Renal cortex interstitium (tissue), 11 donors: ENCODE data around the gene MUC13. TPM values are rescaled to one million over a fixed set of nuclear protein-coding genes. Genes with fewer than 3 reads are reported as not detected.

ENCODE experiments used
- DNase-seq, 11 donors: peaks; one replicate each; pipeline ENCODE4 v3.0.0-alpha.2; 2013; ENCODE audit warnings: low read depth in 9 of 11, low spot score in 4 of 11; ENCODE audit errors: extremely low read depth in 1 of 11
- polyA plus RNA-seq, 3 donors: library from polyadenylated mRNA; unstranded; fragments of 120-200 nt; gene quantifications; one replicate each; pipeline ENCODE4 v1.2.1, GENCODE V29; 2013; ENCODE audit not compliant: insufficient read length in 3 of 3

Gene MUC13
- polyA plus RNA-seq, 3 donors, result 0.83 TPM; not detected in 2

DNA sequence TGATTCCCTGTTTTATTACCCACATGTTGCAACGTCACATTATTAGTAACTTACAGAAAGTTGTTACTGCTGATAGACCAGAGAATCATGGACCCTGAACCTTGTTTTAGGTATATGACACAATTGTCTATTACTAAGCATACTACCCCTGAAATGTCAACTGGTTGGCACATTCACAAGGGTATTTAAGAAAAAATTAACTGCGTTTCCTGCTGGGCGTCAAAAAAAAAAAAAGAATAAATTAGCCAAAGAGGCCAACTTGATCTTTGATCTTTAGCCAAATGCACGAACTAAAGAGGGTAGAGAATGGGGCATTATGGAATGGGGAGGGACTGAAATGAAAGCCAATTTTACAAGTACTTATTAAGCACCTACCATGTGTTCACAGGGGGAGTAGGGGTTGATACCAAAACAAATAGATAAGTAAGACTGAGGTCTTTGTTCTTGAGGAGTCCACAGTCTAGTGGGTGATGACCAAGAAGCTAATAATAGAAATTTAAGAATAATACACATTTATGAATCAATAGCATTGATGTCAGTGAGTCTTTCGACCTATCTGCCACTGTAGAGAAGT lies 17.8 kb upstream of the MUC13 start:
- no peak for DNase-seq

DNA sequence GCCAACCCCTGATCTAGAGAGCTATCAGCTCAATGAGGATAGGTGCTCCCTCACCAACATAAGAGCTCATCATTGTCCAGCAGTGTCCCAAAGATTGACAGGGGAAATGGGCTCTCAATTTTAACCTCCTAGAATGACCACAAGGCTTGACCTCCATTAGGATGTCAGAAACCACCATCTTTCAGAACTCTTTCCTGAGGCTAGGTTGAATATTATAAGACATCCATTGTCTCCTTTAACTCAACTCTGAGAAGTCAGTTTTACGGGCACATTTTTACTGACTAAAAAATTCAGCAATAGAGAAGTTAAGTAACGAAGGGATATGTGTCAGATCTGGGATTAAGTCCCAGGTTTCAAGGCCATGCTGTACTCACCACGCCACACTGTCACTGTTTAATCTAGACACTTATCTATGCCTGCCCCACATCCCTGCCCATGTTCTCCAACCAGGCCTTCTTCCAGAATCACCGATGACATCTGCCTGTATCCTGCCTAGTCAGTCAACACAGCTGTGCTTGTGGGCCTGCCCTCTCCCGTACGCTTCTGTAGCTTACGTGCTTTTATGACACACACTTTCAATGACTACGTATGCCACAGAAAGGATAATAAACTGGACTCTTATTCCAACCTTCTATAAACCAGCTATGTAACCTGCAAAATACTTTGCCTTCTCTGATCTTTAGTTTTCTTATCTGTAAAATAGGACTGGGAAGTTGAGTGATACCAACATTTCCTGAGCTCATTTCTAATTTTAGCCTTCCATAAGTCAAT lies 17.1 kb upstream of the MUC13 start:
- DNase-seq, result no peak

DNA sequence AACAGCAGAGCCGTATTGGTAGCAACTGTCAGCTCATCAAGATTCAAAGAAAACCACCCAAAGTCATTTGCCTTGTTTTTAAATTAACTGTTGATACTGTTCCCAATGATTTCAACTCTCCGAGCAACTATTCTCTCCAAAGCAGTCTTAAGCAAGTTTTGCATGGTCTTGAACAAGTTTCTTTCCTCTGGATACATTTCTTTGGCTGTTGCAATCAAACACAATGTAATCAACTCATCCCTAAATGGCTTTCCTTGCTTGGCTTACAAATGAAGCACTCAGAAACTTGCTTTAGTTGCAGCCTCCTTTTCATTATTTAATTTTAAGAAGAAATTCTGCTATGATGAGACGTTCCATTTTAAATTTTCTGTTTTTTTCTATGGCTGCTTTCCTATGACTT lies 15.5 kb upstream of the MUC13 start:
- no peak for DNase-seq

DNA sequence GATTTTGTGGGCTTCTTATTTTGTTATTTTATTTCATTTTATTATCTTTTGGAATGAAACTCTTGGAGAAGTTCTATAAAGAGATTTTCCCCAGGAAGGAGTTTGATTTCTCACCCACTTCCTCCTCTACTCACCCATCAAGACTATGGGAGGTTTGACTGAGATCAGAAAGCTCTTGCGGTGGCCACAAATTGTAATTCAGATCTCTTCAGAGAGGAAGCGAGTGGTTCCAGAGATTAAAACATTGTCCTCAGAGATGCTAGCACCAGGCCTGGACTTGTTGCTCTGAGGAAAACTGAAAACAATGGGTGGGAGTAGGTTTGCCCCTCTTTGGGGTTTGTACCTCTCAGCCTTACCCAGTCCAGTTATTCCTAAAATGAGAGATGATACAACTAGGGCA lies 8.1 kb upstream of the MUC13 start:
- no peak for DNase-seq

DNA sequence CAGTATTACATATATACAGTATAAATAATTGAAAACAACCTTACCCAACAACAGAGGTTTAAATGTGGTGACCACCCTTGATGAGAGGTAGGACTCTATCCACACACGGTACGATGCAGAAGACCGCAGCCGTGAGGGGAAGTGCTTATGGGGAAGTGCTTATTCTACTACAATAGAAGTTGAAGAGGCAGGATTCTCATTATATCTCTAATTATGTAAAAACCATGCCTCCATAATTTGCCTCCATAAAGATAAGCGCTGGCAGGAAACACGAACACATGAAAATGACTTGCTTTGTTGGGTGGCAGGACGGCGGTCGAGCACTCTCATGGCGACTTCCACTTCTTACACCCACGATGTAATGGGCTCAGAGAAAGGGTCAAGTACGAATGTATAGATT lies 7.2 kb upstream of the MUC13 start:
- DNase-seq, result no peak

DNA sequence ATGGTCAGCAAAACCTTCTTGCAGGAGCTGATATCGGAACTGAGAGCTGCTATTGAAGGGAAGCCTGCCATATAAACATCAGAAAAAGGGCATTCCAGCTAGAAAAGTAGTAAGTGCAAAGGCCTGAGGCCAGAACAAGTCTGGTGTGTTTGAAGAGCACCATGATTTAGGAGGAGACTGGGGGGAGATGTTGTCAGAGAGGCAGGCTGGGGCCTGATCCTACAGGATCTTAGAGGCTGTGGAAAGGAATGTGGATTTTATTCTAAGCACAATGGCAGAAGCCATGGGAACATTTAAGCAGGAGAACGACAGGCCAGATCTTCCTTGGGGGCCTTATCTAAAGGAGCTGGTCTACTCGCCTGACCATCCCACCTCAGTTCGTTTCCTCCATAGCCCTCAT lies 5.1 kb upstream of the MUC13 start:
- DNase-seq, result no peak

DNA sequence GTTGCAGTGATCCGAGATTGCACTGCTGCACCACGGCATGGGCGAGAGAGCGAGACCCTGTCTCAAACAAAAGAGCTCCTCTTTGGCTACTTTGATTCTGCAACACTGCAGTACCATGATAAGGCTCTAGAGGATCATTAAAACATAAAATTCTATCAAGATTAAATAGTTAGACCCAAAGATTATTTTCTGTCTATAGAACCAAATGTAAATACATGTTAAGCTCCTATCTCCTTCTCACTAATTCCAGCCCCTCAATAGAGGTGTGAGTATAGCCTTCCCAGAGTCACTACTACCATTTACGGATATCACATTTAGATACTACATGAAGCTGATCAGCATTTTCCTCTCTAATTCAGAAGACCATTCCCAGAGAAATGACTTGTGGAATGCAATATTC lies 4.3 kb upstream of the MUC13 start:
- DNase-seq, result no peak

DNA sequence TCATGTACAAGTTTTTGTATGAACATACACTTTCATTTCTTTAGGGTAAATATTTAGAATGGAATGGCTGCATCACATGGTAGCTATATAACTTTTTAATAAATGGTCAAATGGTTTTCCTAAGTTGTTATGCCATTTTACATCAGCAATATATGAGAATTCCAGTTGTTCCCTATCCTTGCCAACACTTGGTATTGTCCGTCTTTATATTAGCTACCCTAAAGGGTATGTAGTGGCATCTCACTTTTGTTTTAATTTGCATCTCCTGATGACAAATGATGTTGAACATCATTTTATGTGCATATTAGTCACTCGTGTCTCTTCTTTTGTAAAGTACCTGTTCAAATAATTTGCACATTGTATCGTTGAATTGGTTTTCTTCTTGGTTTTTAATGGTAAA lies 2.5 kb upstream of the MUC13 start:
- no peak for DNase-seq

DNA sequence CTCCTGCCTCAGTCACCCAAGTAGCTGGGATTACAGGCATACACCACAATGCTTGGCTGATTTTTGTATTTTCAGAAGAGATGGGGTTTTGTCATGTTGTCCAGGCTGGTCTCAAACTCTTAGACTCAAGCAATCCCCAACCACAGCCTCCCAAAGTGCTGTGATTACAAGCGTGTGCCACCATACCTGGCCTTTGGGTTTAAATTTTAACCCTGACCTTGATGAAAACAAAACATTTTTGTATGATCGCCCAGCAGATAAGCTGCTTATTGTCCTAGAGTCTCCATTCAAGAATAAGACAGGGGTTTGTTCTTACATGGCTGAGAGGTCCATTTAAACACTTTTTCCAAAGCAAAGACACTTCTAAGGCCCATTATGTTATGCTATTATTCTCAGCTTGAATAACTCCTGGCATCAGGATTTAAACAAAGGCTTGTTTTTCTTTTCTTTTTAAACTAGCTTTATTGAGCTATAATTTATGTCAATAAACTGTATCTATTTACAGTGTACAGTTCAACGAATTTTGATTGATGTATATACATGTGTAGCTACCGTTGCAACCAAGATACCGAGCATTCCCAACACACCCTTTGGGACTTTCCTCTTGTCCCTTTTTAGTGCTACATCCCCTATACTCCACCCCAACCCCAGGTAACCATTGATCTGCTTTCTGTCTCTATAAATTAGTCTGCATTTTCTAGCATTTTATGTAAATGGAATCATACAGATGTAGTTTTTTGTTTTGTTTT lies 1.4 kb upstream of the MUC13 start:
- DNase-seq, result no peak

DNA sequence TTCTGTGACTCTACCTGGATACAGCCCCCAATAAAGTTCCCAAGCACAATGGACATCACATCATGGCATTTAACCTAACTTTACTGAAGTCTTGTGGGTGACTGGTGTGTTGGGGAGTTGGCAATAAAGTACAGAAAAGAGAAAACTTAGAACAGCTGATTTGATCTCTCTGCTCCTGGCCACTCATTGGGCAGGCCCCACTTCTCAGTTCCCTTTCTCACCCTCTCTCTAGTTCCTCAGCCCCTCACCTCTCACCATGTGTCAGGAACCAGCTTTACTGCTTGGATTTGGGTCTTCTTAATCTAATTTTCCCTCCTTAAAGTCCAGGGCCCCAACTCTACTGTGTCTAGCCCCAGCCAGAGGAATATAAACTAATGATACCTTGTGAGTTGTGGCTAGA lies 713 bp upstream of the MUC13 start:
- DNase-seq, result no peak

DNA sequence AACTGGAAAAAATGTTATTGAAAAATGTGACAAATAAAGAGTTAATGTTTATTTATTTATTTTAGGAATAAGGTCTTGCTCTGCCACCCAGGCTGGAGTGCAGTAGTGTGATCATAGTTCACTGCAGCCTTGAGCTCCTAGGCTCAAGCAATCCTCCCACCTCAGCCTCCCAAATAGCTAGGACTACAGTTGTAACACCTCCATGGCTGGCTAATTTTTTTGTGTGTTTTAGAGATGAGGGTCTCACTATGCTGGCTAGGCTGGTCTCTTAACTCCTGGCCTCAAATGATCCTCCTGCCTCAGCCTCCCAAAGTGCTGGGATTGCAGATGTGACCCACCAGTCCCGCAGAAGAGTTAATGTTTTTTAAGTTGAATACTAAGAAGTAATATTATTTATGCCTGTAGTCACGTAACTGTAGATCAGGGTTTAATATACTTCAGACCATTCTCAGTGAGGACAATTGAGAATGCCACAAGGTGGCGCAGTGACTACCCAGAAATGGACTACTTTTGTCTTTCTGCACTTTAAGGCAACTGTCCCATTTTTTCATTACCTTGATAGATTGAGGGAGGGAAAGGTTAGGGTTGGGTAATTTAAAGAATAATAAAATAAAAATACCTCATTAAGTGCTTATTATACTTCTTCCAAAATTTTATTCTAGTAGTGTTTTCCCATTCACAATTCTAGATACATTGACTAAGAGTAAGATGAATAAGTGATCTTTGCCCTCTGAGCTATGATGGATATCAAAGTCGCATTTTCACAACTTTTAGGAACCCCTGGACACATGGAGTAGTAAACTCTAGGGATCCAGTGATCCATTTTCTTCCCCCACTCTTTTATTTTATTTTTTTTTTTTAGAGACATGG lies 6.0 kb downstream of the MUC13 start:
- DNase-seq, result peak in 10 of 11 donors; percentile 21 to 63 (median 40)

DNA sequence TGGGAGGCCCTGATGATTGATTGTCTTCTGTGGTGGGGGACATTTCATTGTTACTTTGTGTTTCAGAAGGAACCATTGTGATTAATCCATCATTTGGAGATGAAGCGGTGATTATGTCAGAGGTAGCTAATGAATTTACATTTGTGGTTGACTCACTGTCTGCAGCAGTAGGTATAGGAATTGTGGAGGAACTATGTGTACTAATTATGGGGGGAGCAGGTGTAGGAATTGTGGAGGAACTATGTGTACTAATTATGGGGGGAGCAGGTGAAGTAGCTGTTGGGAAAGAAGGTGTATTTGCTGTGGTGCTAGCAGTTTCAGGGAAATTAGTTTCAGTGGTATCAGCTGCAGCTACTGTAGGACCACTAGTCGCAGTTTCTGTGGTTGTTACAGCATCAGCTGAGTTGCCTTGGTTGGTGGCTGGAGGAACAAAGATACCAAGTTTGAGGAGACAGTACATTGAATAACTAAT lies 6.9 kb downstream of the MUC13 start:
- DNase-seq, result no peak

DNA sequence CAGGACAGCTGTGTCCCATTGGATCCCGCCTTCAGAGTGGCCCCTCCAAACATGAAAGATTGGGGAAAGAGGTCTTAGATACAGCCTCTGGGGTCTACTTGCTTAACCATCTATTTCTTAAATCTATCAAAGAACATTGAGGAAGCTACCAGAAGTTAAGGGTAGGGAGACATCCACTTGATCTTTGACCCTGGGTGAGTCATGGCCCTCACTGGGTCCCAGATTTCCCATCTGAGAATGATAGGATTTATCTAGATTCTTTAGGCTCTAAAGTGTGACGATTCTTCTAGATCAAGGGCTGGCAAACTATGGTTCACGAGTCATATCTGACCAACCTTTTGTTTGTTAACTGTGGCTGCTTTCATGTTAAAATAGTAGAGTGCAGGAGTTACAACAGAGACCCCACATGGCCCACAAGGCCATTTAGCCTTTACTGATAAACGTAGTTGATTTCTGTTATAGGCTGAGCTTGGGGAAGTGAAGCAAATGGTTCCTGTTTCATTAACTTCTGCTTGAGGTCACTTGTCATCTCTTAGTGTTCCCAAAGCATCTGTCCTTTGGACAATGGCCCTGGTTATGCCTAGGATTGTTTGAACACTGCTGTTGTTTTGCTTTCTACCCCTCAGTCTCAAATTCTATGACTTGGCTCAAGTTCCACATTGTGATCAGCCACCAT lies 8.0 kb downstream of the MUC13 start:
- DNase-seq, result no peak

DNA sequence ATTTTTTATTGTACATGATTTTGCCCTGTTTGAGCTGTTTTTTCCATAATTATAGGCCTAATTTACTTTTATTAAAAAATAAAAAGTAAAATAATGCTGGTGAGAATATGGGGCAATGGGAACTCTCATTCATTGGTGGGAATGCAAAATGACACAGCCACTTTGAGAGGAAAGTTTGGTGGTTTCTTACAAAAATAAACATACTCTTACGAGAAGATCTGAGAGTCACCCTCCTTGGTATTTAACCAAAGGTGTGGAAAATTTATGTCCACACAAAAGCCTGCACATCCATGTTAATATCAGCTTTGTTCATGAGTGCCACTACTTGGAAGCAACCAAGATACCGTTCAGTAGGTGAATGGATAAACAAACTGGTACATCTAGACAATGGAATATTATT lies 9.8 kb downstream of the MUC13 start:
- DNase-seq, result no peak

DNA sequence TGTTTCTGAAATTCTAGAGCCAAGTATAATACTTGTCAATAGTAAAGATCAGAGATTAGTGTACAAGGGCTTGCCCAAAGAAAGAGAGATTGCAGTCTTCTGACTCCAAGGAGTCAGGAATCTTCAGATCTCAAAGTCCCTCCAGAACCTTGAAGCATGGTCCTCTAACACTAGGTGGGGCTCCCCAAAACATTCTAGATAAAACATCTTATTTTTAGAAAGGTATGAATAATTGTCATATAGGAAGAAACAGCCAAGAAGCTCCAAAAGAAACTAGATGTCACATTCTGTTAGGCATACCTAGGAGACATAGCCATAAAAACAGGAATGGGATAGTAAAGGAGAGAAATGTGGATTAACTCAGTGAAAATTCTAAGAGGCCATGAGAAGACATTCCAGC lies 10.7 kb downstream of the MUC13 start:
- no peak for DNase-seq

DNA sequence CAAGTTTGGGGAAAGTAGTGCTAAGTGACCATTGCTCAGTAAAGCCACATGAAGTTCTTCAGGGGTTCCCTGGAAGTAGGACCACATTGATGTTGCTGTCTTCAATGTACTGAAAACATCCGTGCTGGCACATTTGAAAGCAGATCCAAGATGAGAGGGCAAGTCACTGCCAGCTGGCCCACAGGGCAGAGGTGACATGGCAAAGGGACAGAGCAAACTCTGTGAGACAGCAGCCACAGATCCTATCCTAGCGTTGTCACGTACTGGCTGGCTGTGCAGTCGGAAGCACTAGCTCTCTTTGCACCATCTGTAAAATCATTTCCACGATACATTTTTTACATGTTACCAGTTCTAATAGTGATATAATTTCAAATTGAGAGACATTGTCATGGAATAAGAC lies 13.8 kb downstream of the MUC13 start:
- no peak for DNase-seq

DNA sequence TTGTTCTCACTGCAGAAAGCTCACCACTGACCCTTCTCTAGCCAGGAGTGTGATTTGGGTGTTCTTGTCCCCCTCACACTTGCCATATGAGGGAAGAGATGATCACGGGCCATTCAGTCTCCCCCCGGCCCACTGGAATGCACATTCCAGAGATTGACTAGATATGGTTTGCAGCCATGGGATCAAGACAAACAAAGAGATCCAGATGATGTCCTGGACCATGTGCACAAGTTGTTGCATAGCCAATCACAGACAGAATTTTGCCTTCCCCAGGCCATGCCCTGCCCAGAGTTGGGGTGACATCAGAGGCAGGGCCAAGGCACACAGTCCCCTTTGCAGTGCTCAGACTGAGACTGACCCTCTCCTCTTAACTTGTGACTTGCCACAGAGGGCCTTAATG lies 14.8 kb downstream of the MUC13 start:
- no peak for DNase-seq

DNA sequence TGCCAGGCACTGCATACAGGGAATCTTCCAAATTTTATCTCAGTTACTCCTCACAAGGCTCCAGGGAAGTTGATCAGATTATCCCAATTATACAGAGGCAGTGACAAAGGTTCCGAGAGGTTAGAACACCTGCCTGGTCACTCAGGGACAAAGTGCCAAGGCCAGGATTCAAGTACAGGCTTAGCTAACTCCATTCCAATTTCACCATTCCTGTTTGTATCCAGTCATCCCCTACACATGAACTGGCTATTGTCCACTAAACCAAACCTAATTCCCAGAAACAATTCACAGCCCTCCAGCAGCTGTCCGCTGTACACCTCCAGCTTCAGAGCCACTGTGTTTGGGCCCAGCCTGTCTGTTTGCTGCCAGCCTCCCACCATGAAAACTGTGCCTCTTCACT lies 16.0 kb downstream of the MUC13 start:
- no peak for DNase-seq

DNA sequence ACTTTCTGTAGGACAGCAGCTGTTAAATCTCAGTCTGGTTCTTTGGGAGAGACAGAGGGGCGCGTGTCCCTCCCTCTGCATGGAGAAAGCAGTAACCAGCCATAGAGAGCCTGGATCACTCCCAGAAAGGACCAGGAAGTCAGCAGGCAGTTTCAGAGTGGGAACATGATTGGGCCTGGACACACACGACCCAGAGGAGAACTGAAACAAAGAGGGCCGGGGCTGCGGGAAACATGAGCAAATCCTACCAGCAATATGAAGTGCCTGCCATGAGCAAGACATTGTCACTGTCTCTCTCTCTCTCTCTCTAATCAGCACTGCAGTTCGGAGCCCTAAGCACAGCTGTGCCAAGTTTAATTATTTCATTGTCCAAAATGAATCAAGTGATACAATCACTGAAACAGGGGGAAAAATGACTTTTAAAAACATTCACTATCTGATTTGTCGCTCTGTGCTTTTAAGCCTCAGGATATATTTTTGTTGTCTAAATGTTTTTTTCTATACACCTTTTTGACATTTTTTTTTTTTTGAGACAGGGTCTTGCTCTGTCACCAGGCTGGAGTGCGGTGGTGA lies 17.6 kb downstream of the MUC13 start:
- DNase-seq, result peak in 1 of 11 donors; percentile 16
